Measurements from ENCODE around the gene FBLN1.

- TF ChIP-seq, protein P1, sequence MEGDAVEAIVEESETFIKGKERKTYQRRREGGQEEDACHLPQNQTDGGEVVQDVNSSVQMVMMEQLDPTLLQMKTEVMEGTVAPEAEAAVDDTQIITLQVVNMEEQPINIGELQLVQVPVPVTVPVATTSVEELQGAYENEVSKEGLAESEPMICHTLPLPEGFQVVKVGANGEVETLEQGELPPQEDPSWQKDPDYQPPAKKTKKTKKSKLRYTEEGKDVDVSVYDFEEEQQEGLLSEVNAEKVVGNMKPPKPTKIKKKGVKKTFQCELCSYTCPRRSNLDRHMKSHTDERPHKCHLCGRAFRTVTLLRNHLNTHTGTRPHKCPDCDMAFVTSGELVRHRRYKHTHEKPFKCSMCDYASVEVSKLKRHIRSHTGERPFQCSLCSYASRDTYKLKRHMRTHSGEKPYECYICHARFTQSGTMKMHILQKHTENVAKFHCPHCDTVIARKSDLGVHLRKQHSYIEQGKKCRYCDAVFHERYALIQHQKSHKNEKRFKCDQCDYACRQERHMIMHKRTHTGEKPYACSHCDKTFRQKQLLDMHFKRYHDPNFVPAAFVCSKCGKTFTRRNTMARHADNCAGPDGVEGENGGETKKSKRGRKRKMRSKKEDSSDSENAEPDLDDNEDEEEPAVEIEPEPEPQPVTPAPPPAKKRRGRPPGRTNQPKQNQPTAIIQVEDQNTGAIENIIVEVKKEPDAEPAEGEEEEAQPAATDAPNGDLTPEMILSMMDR (conservative IDR thresholded peaks at IDR 0.05) = no peak
- no peak for TF ChIP-seq ZFX (IDR thresholded peaks at IDR 0.05)
Measured at GRCh38 chr22:45528046-45528445, 25.4 kb downstream of the FBLN1 start.

Data from C4-2B (cell line).